GM18520 (cell line): ENCODE measurements around the gene CFAP107.
"Not testable (repeated sequence)": the region's sequence is repeated elsewhere in the genome, so short reads cannot be mapped to it uniquely, and the experiment has no call there.

Source experiments
- ATAC-seq: cut with Tn5 transposase; IDR thresholded peaks from one replicate; pipeline ENCODE4 v1.9.1; 2021; ENCODE audit not compliant: unreplicated experiment

The CFAP107 gene

DNA sequence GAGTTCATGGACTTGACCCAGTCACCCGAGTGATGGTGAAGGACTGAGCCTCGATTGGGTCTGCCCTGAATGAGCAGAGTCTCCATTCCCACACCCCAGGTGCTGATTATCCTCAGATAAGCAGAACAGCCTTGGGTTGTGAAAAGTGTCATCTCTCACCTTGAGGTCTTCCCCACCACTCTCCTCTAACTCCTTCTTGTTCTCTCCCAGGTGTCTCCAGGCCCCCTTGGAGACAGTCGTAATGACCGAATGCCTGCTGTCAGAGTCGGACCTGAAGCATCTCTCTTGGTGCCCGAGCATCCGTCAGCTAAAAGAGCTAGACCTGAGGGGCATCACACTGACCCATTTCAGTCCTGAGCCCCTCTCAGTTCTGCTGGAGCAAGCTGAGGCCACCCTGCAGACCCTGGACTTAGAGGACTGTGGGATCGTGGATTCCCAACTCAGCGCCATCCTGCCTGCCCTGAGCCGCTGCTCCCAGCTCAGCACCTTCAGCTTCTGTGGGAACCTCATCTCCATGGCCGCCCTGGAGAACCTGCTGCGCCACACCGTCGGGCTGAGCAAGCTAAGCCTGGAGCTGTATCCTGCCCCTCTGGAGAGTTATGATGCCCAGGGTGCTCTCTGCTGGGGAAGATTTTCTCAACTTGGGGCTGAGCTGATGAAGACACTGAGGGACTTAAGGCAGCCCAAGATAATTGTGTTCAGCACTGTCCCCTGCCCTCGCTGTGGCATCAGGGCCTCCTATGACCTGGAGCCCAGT, 31.0 kb downstream of the CFAP107 start:
- ATAC-seq = no peak

GRCh38 chr1:12778061-12778460, 32.1 kb downstream of the CFAP107 start:
- no peak for ATAC-seq

GRCh38 chr1:12778907-12779306, 32.9 kb downstream of the CFAP107 start:
- ATAC-seq = no peak

- not testable (repeated sequence) for ATAC-seq
Measured at GRCh38 chr1:12781488-12781887, 35.5 kb downstream of the CFAP107 start.

DNA sequence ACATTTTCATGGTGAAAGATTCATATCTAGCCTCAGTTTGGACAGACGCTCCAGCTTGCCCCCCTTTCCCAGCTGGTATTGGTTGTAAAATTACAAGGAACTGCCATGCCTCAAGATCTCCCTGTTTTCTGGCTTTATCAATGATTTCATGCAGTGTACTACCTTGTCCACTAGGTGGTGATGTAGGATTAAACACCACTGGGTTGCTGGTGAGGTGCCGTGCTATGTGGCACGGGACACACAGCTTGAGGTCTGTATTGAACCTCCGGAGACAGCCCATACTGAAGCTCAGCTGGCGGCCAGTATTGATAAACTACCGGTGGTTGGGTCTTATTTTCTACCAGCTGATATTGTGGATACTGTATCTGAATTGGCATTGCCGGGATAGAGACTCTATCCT, 37.8 kb downstream of the CFAP107 start:
- ATAC-seq = not testable (repeated sequence)

GRCh38 chr1:12784729-12785128, 38.7 kb downstream of the CFAP107 start:
- ATAC-seq = not testable (repeated sequence)

GRCh38 chr1:12791097-12791496, 45.1 kb downstream of the CFAP107 start, which contains the start of gene PRAMEF1:
TSS of gene PRAMEF1 (plus strand) at chr1:12791397. CDS start at chr1:12793228, 1,831 bp downstream.
- ATAC-seq = not testable (repeated sequence)

GRCh38 chr1:12798911-12799310, 52.9 kb downstream of the CFAP107 start:
- ATAC-seq = no peak

DNA sequence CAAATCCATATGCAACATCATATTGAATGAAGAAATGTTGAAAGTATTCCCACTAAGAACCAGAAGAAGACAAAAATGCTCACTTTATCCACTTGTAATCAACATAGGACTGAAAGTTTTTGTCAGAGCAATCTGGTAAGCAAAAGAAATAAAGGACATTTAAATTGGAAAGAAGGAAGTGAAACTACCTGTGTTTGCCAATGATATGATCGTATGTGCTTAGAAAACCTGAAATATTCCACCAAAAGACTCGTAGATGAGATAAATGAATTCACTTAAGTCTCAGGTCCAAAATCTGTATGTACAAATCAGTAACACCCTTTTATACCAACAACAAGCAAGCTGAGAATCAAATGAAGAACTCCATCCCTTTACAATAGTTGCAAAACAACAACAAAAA, 53.7 kb downstream of the CFAP107 start:
- no peak for ATAC-seq

DNA sequence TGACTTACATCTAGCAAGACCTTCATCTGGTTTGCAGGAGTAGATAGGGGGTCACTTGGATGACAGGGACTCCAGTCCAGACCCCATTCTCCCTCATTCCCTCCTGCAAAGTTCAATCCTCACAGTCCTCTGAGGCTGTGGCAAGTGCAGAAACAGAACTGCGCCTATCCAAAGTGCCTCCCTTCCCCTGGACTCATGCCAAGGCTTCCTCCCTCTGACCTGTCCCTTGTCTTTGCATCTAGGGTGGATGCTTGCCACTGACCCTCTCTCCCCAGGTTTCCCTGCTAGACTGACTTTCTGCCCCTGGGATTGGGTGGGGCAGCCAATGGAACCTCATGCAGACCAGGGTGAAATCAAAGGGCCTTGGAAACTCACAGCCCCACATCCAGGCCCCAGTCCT, 63.9 kb downstream of the CFAP107 start:
- no peak for ATAC-seq

- ATAC-seq = no peak
Measured at GRCh38 chr1:12810691-12811408, 64.8 kb downstream of the CFAP107 start.

- no peak for ATAC-seq
Measured at GRCh38 chr1:12811409-12811784, 65.4 kb downstream of the CFAP107 start.
